ENCODE measurements around the gene POLR3A.

Gene POLR3A

DNA sequence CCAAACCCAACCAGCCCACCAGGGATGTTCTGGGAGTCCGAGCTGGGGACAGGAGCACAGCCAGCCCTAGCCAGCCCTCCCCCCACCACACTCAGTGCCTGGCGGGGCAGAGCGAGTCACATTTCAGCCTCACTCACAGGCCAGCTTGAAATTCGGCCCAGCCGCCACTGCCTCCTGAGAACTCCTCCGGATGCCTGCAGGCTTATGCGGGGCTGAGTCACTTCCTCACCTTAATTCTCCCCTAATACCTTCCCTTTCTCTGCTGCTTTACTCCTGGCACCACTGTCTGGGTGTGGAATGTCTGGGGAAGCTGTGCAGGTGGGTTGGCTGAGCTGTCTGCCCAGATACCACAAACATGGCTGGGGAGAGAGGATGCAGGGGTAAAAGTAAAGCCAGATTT, 80.1 kb downstream of the POLR3A start:
- no peak overlapping the region for H3K4me2 ChIP-seq (ENCODE audit: low read depth, low read length, poor library complexity, severe bottlenecking)
- H3K27me3 ChIP-seq (ENCODE audit: low read length) = no peaks in the 10 kb centered on the region
- TF ChIP-seq EZH2phosphoT487 (conservative IDR thresholded peaks at IDR 0.05; ENCODE audit: low read length) = no peak
- TF ChIP-seq, protein P1, sequence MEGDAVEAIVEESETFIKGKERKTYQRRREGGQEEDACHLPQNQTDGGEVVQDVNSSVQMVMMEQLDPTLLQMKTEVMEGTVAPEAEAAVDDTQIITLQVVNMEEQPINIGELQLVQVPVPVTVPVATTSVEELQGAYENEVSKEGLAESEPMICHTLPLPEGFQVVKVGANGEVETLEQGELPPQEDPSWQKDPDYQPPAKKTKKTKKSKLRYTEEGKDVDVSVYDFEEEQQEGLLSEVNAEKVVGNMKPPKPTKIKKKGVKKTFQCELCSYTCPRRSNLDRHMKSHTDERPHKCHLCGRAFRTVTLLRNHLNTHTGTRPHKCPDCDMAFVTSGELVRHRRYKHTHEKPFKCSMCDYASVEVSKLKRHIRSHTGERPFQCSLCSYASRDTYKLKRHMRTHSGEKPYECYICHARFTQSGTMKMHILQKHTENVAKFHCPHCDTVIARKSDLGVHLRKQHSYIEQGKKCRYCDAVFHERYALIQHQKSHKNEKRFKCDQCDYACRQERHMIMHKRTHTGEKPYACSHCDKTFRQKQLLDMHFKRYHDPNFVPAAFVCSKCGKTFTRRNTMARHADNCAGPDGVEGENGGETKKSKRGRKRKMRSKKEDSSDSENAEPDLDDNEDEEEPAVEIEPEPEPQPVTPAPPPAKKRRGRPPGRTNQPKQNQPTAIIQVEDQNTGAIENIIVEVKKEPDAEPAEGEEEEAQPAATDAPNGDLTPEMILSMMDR (IDR thresholded peaks at IDR 0.05; ENCODE audit: insufficient read depth, low read length, poor library complexity, severe bottlenecking) = no peak
- no peak overlapping the region for H3K27ac ChIP-seq (ENCODE audit: low read depth, low read length)
- H3K9me2 ChIP-seq (replicated peaks; ENCODE audit: insufficient read depth, low read length) = no peaks in the 10 kb centered on the region
- H3K36me3 ChIP-seq (ENCODE audit: low read length) = no peaks in the 10 kb centered on the region
- no peaks in the 10 kb centered on the region for H3K79me2 ChIP-seq (ENCODE audit: insufficient read depth, low read length)
- H3K9me3 ChIP-seq (ENCODE audit: insufficient read depth, low read length) = peaks cover 4% of the 10 kb centered on the region; the same call in 1 of the 2 replicates
- H3K9ac ChIP-seq (ENCODE audit: low read length) = no peak overlapping the region
- no peak overlapping the region for H3K4me3 ChIP-seq (ENCODE audit: insufficient read depth, low read length, poor library complexity, severe bottlenecking)
- H3F3A ChIP-seq (ENCODE audit: insufficient read depth) = no peaks in the 10 kb centered on the region
- no peak overlapping the region for H2AFZ ChIP-seq (ENCODE audit: low read depth, low read length, severe bottlenecking)
- H4K20me1 ChIP-seq (ENCODE audit: low read depth, low read length) = no peaks in the 10 kb centered on the region

DNA sequence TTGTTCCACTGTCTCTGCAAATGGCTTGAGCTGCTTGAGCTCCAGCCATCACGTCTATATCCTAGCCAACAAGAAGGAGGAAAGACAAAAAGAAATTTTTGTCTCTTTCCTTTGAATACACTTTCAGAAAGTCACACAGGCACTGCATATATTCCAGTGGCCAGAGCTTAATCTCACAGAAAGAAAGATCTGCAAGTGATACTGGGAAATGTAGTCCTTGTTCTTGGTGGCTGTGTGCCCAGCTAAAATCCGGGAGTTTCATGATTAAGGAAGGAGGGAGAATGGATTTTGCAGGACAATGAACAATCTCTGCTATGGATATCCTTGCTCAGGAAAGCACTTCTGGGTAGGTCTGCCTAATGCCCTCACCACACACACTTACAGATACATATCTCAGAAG, 83.2 kb downstream of the POLR3A start:
- H2AFZ ChIP-seq (ENCODE audit: low read depth, low read length, severe bottlenecking) = no peak overlapping the region
- no peaks in the 10 kb centered on the region for H3K9me2 ChIP-seq (replicated peaks; ENCODE audit: insufficient read depth, low read length)
- no peak for TF ChIP-seq EZH2phosphoT487 (conservative IDR thresholded peaks at IDR 0.05; ENCODE audit: low read length)
- TF ChIP-seq, protein P1 (IDR thresholded peaks at IDR 0.05; ENCODE audit: insufficient read depth, low read length, poor library complexity, severe bottlenecking) = no peak
- H4K20me1 ChIP-seq (ENCODE audit: low read depth, low read length) = no peaks in the 10 kb centered on the region
- no peak overlapping the region for H3K4me3 ChIP-seq (ENCODE audit: insufficient read depth, low read length, poor library complexity, severe bottlenecking)
- peaks cover 2% of the 10 kb centered on the region; the same call in 1 of the 2 replicates for H3K9me3 ChIP-seq (ENCODE audit: insufficient read depth, low read length)
- no peak overlapping the region for H3K4me2 ChIP-seq (ENCODE audit: low read depth, low read length, poor library complexity, severe bottlenecking)
- no peak overlapping the region for H3K9ac ChIP-seq (ENCODE audit: low read length)
- H3F3A ChIP-seq (ENCODE audit: insufficient read depth) = no peaks in the 10 kb centered on the region
- no peaks in the 10 kb centered on the region for H3K27me3 ChIP-seq (ENCODE audit: low read length)
- no peaks in the 10 kb centered on the region for H3K79me2 ChIP-seq (ENCODE audit: insufficient read depth, low read length)
- H3K36me3 ChIP-seq (ENCODE audit: low read length) = no peaks in the 10 kb centered on the region
- H3K27ac ChIP-seq (ENCODE audit: low read depth, low read length) = no peak overlapping the region

DNA sequence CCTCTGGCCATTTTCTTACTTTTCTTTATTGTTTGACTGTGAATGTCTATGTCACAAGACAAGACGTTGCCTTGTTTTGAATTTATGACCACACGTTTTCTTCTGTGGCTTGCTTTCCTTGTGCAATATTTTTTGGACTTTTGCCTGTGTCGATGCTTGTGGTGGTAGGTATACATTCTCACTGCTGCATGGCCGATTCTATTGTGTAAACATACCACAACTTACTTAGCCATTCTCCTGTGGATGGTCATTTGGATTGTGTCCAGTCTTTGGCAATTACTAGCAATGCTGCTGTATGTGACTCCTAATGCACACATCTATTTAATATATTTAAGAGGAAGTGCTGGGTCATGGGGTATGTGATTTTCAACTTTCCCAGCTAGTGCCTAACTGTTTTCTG, 84.8 kb downstream of the POLR3A start:
- Histone ChIP-seq H3K9me3 (ENCODE audit: insufficient read depth, low read length) (no peaks in the 10 kb centered on the region), H2AFZ (ENCODE audit: low read depth, low read length, severe bottlenecking) (no peak overlapping the region), H3K4me2 (ENCODE audit: low read depth, low read length, poor library complexity, severe bottlenecking) (no peak overlapping the region), H3K4me3 (ENCODE audit: insufficient read depth, low read length, poor library complexity, severe bottlenecking) (no peak overlapping the region), H3K9ac (ENCODE audit: low read length) (no peak overlapping the region), H3F3A (ENCODE audit: insufficient read depth) (no peaks in the 10 kb centered on the region), H3K9me2 (replicated peaks; ENCODE audit: insufficient read depth, low read length) (no peaks in the 10 kb centered on the region), H4K20me1 (ENCODE audit: low read depth, low read length) (no peaks in the 10 kb centered on the region), H3K36me3 (ENCODE audit: low read length) (no peaks in the 10 kb centered on the region), H3K27me3 (ENCODE audit: low read length) (no peaks in the 10 kb centered on the region), H3K27ac (ENCODE audit: low read depth, low read length) (no peak overlapping the region), H3K79me2 (ENCODE audit: insufficient read depth, low read length) (no peaks in the 10 kb centered on the region)
- TF ChIP-seq, protein P1 (IDR thresholded peaks at IDR 0.05; ENCODE audit: insufficient read depth, low read length, poor library complexity, severe bottlenecking) = no peak
- TF ChIP-seq EZH2phosphoT487 (conservative IDR thresholded peaks at IDR 0.05; ENCODE audit: low read length) = no peak

Measured in SU-DHL-6 (cell line).